Psoas muscle (tissue), 8 donors: ENCODE measurements around the gene ILDR1. TPM values are rescaled to one million over a fixed set of nuclear protein-coding genes. Genes with fewer than 3 reads are reported as not detected.

Experiments
- ATAC-seq, 4 donors: fragments of 200-7000 bp; cut with Tn5 transposase; one replicate each; pipeline ENCODE4 v1.9.1; 2020; ENCODE audit warnings: moderate library complexity in 3 of 4, mild to moderate bottlenecking in 2 of 4
- DNase-seq, 2 donors: peaks; one replicate each; pipeline ENCODE4 v3.0.0-alpha.2; 2020
- H3K27ac ChIP-seq: fragments of 200-600 bp; one replicate; pipeline ENCODE4 v1.8.0; 2022
- H3K27me3 ChIP-seq, 3 donors: fragments of 200-600 bp in 1 of 3; one replicate each; pipeline versions ENCODE4 v1.6.1 to v1.8.0; 2013 to 2022; ENCODE audit warnings: low read length in 2 of 3, mild to moderate bottlenecking in 2 of 3, moderate library complexity in 1 of 3; ENCODE audit not compliant: insufficient read depth in 3 of 3
- H3K36me3 ChIP-seq, 2 donors: fragments of 200-600 bp in 1 of 2; one replicate each; pipeline versions ENCODE4 v1.6.1 to v1.8.0; 2013 to 2022; ENCODE audit warnings: low read depth in 1 of 2, mild to moderate bottlenecking in 1 of 2, moderate library complexity in 1 of 2; ENCODE audit not compliant: insufficient read depth in 1 of 2
- H3K4me1 ChIP-seq: fragments of 200-600 bp; one replicate; pipeline ENCODE4 v1.8.0; 2022
- H3K4me3 ChIP-seq: fragments of 200-600 bp; one replicate; pipeline ENCODE4 v1.8.0; 2022; ENCODE audit warnings: mild to moderate bottlenecking
- H3K9me3 ChIP-seq: fragments of 200-600 bp; one replicate; pipeline ENCODE4 v1.8.0; 2022
- WGBS, 3 donors: extraction: QIAGEN DNeasy Blood & Tissue Kit; methylation state at CpG; one replicate each; pipeline versions ENCODE4 v1.1.6 to v1.1.7; 2013; 5-methylcytosine and 5-hydroxymethylcytosine counted together
- intact Hi-C, 2 donors: fragments of 100-400 bp; cut with DNase I; formaldehyde crosslinking; loops; one replicate each; pipeline versions ENCODE4 v1.11.0 to v1.14.2; 2022
- long read RNA-seq, 2 donors: library from polyadenylated mRNA; unstranded; transcript quantifications; one replicate each; pipeline ENCODE4 v2.0.0, GENCODE V29; 2021
- polyA plus RNA-seq, 3 donors: library from polyadenylated mRNA; stranded (reverse); fragments of 200-250 nt; gene quantifications; one replicate each; pipeline ENCODE4 v1.2.3, GENCODE V29; 2013
- total RNA-seq, 4 donors: library from RNA; stranded (reverse); fragmentation: NEBNext Ultra II Directional in 2 of 4; extraction: Animal tissue kit (Norgen Biotek cat#: 25700) in 2 of 4; gene quantifications; one replicate each; pipeline versions ENCODE4 v1.2.1 to v1.2.4, GENCODE V29; 2021 to 2023
- TF ChIP-seq, protein P1 (sequence below): fragments of 200-600 bp; IDR thresholded peaks from one replicate; pipeline ENCODE4 v1.8.0; 2022; ENCODE audit warnings: antibody characterized with exemption
- donor health status: healthy with polysubstance abuse.
- donor health status: DM: no; HTN: no; CAD: no; lungs with moderate emphysema.
- donor health status: Bipolar disorder and iron deficiency.
- donor health status: healthy.
- donor health status: DM: yes; HTN: yes; CAD: no.
- donor health status: DM: no; HTN: no; CAD: no.
- donor health status: DM: no; HTN: no; CAD: no.
- donor health status: DM: yes; HTN: yes; CAD: no.

Gene ILDR1
- total RNA-seq (not detected), polyA plus RNA-seq (not detected)
- long read RNA-seq, donor 1, result 0 reads
- long read RNA-seq, donor 2, result 0 reads

DNA sequence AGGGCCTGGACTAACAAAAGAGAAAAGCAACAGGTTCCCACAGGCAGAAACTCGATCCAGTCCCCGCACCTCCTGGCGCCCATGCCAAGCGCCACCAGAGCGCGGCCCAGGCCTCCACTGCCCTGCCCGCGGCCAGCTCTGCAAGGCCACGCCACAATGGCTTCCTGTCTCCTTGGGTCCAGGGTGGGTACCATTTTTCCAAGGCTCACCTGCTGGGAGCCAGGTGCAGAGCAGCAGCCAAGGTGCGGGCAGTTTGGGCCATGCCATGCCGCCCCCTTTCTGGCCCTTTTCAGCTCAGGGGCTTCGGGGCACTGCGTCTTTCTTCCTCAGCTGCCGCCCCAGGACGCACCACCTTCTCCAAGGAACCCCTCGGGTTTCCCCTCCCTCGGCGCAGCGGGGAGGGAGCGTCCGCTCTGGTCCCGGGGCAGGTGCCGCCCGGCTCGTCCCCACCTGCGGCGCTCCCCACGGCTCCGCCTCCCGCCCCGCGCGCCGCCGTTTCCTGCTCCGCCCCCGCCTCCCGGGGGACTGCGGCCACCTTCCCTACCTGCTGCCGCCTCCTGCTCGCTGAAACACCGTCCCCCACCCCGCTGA is at the start of gene ILDR1:
Gene ILDR1, minus strand, starts transcription at position 437 of the 591 bp plus-strand sequence. Its CDS starts 170 bp downstream, at position 267.
- TF ChIP-seq, protein P1, sequence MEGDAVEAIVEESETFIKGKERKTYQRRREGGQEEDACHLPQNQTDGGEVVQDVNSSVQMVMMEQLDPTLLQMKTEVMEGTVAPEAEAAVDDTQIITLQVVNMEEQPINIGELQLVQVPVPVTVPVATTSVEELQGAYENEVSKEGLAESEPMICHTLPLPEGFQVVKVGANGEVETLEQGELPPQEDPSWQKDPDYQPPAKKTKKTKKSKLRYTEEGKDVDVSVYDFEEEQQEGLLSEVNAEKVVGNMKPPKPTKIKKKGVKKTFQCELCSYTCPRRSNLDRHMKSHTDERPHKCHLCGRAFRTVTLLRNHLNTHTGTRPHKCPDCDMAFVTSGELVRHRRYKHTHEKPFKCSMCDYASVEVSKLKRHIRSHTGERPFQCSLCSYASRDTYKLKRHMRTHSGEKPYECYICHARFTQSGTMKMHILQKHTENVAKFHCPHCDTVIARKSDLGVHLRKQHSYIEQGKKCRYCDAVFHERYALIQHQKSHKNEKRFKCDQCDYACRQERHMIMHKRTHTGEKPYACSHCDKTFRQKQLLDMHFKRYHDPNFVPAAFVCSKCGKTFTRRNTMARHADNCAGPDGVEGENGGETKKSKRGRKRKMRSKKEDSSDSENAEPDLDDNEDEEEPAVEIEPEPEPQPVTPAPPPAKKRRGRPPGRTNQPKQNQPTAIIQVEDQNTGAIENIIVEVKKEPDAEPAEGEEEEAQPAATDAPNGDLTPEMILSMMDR, result no peak
- Histone ChIP-seq H3K9me3 (no peaks in the 10 kb centered on the region), H3K36me3 (no peaks in the 10 kb centered on the region), H3K4me1 (no peaks in the 10 kb centered on the region), H3K27ac (no peak within 1 kb of the TSS), H3K4me3 (no peak within 1 kb of the TSS), H3K27me3 (peaks cover 2 to 19% (median 8%) of the 10 kb centered on the region in 3 donors)
- intact Hi-C loops, result no loop called here
- WGBS, 3 donors, result 11 to 13% (median 12%) methylated on average over 40 to 43 of the region's 43 CpGs
- ATAC-seq (no peak), DNase-seq (no peak)

DNA sequence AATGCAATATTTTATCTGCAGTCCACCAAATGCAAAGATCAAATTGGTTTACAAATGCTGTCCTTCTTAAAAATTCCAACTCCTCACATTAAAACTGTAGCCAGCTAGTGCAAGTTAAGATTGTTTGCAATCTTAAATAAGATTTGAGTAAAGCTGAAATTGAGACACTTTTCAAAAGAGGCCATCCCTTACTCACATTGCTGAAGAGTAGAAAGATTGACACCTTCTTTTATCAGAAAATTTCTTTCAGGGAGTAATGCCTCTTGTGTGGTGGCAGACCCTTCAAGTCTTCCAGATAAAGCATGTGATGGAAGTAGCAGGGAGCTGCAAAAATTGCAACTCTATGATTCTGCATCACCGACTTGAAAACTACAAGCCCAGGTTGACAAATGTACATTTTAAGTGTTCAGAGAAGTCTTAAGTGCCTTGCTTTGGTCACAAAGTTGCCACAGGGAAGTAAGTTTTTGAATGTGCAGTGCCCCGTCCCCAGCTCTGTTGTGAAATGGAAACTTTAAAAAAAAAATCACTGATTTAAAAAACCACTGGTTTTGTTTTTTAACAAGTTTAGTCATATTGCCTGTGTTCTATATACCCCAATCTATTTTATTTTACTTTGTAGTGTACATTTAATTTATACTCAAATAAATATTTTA is 45.7 kb upstream of the ILDR1 start:
- no peaks in the 10 kb centered on the region for H3K9me3 ChIP-seq
- H3K27ac ChIP-seq, result no peak overlapping the region
- DNase-seq (no peak), ATAC-seq (no peak)
- intact Hi-C loops, result no loop called here
- TF ChIP-seq, protein P1, result no peak
- no peaks in the 10 kb centered on the region for H3K4me1 ChIP-seq
- no peaks in the 10 kb centered on the region for H3K36me3 ChIP-seq
- WGBS, 3 donors, result 71 to 79% (median 79%) methylated on average over 2 of the region's 2 CpGs
- no peaks in the 10 kb centered on the region for H3K27me3 ChIP-seq
- no peak overlapping the region for H3K4me3 ChIP-seq

DNA sequence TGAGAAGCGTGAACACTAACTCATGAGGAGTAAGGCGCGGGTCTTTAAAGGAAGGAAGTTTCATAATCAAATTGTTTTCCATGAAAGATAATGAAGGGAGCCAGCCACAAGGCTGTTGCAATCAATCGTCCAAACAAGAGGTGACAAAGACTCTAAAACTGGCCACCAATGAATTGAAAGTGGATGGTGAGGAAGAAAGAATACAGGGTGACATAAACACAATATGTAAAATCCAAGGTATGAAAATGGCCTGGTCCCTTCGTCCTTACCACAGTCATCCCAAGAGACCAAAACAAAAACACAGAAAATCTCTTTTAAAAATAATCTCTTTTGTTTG is 45.1 kb upstream of the ILDR1 start:
- no peaks in the 10 kb centered on the region for H3K9me3 ChIP-seq
- H3K4me3 ChIP-seq, result no peak overlapping the region
- H3K27me3 ChIP-seq, result no peaks in the 10 kb centered on the region
- H3K27ac ChIP-seq, result no peak overlapping the region
- H3K4me1 ChIP-seq, result no peaks in the 10 kb centered on the region
- DNase-seq (no peak), ATAC-seq (no peak)
- no peaks in the 10 kb centered on the region for H3K36me3 ChIP-seq
- intact Hi-C loops, result no loop called here
- 54 to 64% (median 54%) methylated on average over 5 of the region's 5 CpGs for WGBS, 3 donors
- TF ChIP-seq, protein P1, result no peak

DNA sequence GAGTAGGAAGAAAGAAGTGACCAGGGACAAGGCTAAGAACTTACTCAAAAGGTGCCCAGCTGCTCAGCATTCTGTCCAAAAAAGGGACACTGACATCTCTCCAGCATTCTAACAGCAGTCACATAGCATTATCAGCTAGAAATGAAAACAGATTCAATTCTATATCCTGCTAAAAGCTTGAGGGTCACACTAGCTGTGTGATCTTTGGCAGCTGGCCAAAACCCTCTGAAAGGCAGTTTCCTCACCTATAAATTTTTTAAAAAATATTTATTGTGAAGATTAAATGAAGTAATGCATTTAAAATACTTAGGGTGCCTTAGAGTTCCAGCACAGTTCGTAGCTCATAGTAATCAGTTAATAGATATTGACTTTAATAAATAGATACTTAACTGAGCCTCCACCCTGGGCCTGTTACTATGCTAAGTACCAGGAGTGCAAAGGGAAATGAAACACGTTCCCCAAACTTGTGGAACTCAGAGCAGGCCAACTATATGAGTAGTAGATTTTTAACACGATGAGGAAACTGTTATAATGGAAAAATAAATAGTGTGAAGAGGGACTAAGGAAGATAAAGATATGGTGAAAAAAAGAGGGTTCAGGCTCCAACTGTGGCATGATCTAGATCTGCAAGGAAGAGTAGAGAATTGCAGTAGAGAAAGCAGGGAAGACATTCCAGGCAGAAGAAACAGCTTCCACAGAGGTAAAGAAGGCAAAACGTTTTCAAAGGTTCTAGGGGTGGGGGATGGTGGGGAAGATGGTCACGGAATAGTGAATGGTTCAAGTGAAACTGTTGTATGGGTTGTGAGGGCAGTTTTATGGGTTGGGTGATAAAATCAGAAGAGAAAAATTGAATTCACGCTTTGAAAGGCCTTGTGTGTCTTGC is 44.5 kb upstream of the ILDR1 start:
- no peak overlapping the region for H3K4me3 ChIP-seq
- no peaks in the 10 kb centered on the region for H3K4me1 ChIP-seq
- no peak for DNase-seq
- H3K9me3 ChIP-seq, result no peaks in the 10 kb centered on the region
- TF ChIP-seq, protein P1, result no peak
- no peak overlapping the region for H3K27ac ChIP-seq
- intact Hi-C loops, result no loop called here
- ATAC-seq, result no peak
- H3K36me3 ChIP-seq, result no peaks in the 10 kb centered on the region
- no peaks in the 10 kb centered on the region for H3K27me3 ChIP-seq
- WGBS, 3 donors, result 50 to 58% (median 52%) methylated on average over 6 of the region's 6 CpGs
